OCI-LY7 (cell line): Measurements from ENCODE around the gene NF1. TPM values are rescaled to one million over a fixed set of nuclear protein-coding genes. Genes with fewer than 3 reads are reported as not detected.

Experiments
- BruUV-seq: library from RNA; stranded (reverse); fragments of 400-500 nt; replicated peaks from 2 replicates; lab custom pipeline; 2021; lab: Mats Ljungman, UMichigan
- CTCF ChIA-PET: fragments of 300-600 bp; sonication (Branson Sonifier 250); formaldehyde crosslinking; loops from one replicate; lab custom pipeline; 2022; ENCODE audit warnings: antibody characterized with exemption; ENCODE audit not compliant: unreplicated experiment; lab: Charles Lee
- POLR2A ChIA-PET: fragments of 300-600 bp; sonication (Branson Sonifier 250); formaldehyde crosslinking; loops from one replicate; lab custom pipeline; 2022; ENCODE audit warnings: antibody characterized with exemption; lab: Charles Lee
- DNase-seq: peaks from one replicate; pipeline ENCODE4 v3.0.0-alpha.2; 2015; ENCODE audit warnings: low spot score
- H2AFZ ChIP-seq: fragments of 200-600 bp; sonication (generic), shearing (Covaris generic); 2 replicates; pipeline ENCODE4 v1.6.1; 2014; ENCODE audit warnings: mild to moderate bottlenecking, antibody characterized with exemption, low read length, moderate library complexity
- H3K27ac ChIP-seq: fragments of 200-600 bp; sonication (generic); 2 replicates; pipeline ENCODE4 v1.5.1; 2014; ENCODE audit warnings: mixed run types, low read depth, mild to moderate bottlenecking, moderate library complexity, low read length, inconsistent platforms; ENCODE audit not compliant: poor library complexity, severe bottlenecking
- H3K36me3 ChIP-seq: fragments of 200-600 bp; sonication (generic); 2 replicates; pipeline ENCODE4 v1.6.1; 2014; ENCODE audit warnings: mild to moderate bottlenecking, antibody characterized with exemption, low read length, moderate library complexity, mixed read lengths; ENCODE audit not compliant: insufficient read depth
- H3K4me1 ChIP-seq: fragments of 200-600 bp; sonication (generic); 2 replicates; pipeline ENCODE4 v1.5.1; 2014; ENCODE audit warnings: mild to moderate bottlenecking, low read length; ENCODE audit not compliant: insufficient read depth, poor library complexity, severe bottlenecking
- H3K4me2 ChIP-seq: fragments of 200-600 bp; sonication (generic); 2 replicates; pipeline ENCODE4 v1.6.1; 2014; ENCODE audit warnings: mild to moderate bottlenecking, low read length
- H3K4me3 ChIP-seq: fragments of 200-600 bp; sonication (generic); 2 replicates; pipeline ENCODE4 v1.5.1; 2014; ENCODE audit warnings: mild to moderate bottlenecking, low read depth, low read length; ENCODE audit not compliant: poor library complexity, severe bottlenecking
- H3K79me2 ChIP-seq: fragments of 200-600 bp; sonication (generic); 2 replicates; pipeline ENCODE4 v1.6.1; 2016; ENCODE audit warnings: low read depth, mild to moderate bottlenecking, low read length, moderate library complexity, mixed read lengths; ENCODE audit not compliant: insufficient read depth
- H3K9me2 ChIP-seq: fragments of 200-600 bp; sonication (generic); 2 replicates; pipeline ENCODE4 v1.6.1; 2016; ENCODE audit warnings: mild to moderate bottlenecking, low read length, mixed read lengths; ENCODE audit not compliant: insufficient read depth
- H3K9me3 ChIP-seq: fragments of 200-600 bp; sonication (generic); 2 replicates; pipeline ENCODE4 v1.6.1; 2014; ENCODE audit warnings: mild to moderate bottlenecking, mixed run types, low read length, mixed read lengths
- H4K20me1 ChIP-seq: fragments of 200-600 bp; sonication (generic); 2 replicates; pipeline ENCODE4 v1.6.1; 2014; ENCODE audit warnings: mild to moderate bottlenecking, antibody characterized with exemption, low read length, moderate library complexity, mixed read lengths; ENCODE audit not compliant: insufficient read depth
- EZH2phosphoT487 ChIP-seq: fragments of 200-600 bp; sonication (generic); IDR thresholded peaks from 2 replicates; pipeline ENCODE4 v1.6.1; 2018; ENCODE audit warnings: low read depth, borderline replicate concordance, mild to moderate bottlenecking, mixed run types, antibody characterized with exemption, low read length, moderate library complexity, mixed read lengths
- intact Hi-C: fragments of 100-400 bp; cut with micrococcal nuclease; formaldehyde crosslinking; loops from one replicate; pipeline ENCODE4 v1.10.0; 2022; ENCODE audit not compliant: unreplicated experiment
- total RNA-seq, 2 experiments: library from RNA; depleted of rRNA in 1 of 2; stranded (reverse); fragments of >200 nt in 1 of 2; shearing (Covaris generic) in 1 of 2; gene quantifications; 2 replicates each; pipeline ENCODE4 v1.2.3, GENCODE V29; 2014 to 2022
- TF ChIP-seq, protein P1 (sequence below): fragments of 200-600 bp; sonication (generic); conservative IDR thresholded peaks from 2 replicates; pipeline ENCODE4 v1.5.1; 2014; ENCODE audit warnings: mild to moderate bottlenecking, antibody characterized with exemption, low read length, moderate library complexity, mixed read lengths

Gene NF1
- total RNA-seq, 2 experiments from 2014 or later = 38.7 to 64.8 TPM

DNA sequence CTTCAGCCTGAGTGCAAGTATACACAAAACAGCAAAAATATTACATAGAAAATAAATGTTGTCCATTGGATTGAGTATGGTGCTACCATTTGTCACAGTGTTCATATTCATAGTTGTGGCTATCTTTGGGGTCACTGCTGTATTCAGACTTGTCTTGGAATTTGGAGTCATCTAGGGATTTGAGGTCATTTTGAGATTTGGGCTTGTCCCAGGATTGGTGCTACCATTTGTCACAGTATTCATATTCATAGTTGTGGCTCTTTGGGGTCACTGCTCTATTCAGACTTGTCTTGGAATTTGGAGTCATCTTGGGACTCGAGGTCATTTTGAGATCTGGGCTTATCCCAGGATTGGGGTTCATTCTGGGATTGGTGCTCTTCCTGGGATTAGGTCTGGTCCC lies 177.5 kb downstream of the NF1 start:
- Histone ChIP-seq H3K4me2 (no peak overlapping the region), H4K20me1 (no peaks in the 10 kb centered on the region), H3K36me3 (peaks cover 24% of the 10 kb centered on the region), H3K79me2 (no peaks in the 10 kb centered on the region), H3K27ac (no peak overlapping the region), H3K9me2 (no peaks in the 10 kb centered on the region), H3K4me1 (no peaks in the 10 kb centered on the region), H3K9me3 (no peaks in the 10 kb centered on the region), H2AFZ (no peak overlapping the region), H3K4me3 (no peak overlapping the region)
- CTCF ChIA-PET = no interaction called here
- no peak for DNase-seq
- POLR2A ChIA-PET = no interaction called here
- intact Hi-C loops = no loop called here
- no TSS peak for BruUV-seq
- TF ChIP-seq EZH2phosphoT487 = no peak
- TF ChIP-seq, protein P1, sequence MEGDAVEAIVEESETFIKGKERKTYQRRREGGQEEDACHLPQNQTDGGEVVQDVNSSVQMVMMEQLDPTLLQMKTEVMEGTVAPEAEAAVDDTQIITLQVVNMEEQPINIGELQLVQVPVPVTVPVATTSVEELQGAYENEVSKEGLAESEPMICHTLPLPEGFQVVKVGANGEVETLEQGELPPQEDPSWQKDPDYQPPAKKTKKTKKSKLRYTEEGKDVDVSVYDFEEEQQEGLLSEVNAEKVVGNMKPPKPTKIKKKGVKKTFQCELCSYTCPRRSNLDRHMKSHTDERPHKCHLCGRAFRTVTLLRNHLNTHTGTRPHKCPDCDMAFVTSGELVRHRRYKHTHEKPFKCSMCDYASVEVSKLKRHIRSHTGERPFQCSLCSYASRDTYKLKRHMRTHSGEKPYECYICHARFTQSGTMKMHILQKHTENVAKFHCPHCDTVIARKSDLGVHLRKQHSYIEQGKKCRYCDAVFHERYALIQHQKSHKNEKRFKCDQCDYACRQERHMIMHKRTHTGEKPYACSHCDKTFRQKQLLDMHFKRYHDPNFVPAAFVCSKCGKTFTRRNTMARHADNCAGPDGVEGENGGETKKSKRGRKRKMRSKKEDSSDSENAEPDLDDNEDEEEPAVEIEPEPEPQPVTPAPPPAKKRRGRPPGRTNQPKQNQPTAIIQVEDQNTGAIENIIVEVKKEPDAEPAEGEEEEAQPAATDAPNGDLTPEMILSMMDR = no peak

DNA sequence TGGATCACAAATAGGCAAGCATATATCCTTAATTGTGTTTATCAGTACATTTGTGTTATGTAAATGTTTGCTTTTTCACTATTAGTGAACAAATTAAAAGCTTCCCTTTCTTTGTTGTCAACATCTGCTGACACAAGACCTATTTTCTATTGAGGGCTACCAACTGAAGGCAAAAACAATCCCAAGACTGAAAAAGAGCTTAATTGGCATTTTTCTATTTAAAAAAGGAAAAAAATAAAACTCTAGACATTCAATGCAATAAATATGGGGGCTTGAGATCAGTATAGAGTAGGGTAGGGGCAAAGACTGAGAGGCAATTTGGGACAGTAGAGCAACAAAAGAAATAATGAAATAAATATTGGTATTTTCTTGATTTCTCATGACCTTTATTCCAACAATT lies 178.0 kb downstream of the NF1 start:
- Histone ChIP-seq H3K4me3 (no peak overlapping the region), H3K27ac (no peak overlapping the region), H3K4me1 (no peaks in the 10 kb centered on the region), H3K9me3 (no peaks in the 10 kb centered on the region), H3K9me2 (no peaks in the 10 kb centered on the region), H3K36me3 (peaks cover 21% of the 10 kb centered on the region), H3K79me2 (no peaks in the 10 kb centered on the region), H2AFZ (no peak overlapping the region), H3K4me2 (no peak overlapping the region), H4K20me1 (no peaks in the 10 kb centered on the region)
- TF ChIP-seq, protein P1 = no peak
- TF ChIP-seq EZH2phosphoT487 = no peak
- BruUV-seq = no TSS peak
- no peak for DNase-seq
- intact Hi-C loops = no loop called here
- POLR2A ChIA-PET = interaction anchor here (0.5 to 0.6 kb wide), 2 partner anchors 179 to 264 kb away, joined by 3 read pairs; no protein-coding TSS in a partner anchor
- CTCF ChIA-PET = no interaction called here

DNA sequence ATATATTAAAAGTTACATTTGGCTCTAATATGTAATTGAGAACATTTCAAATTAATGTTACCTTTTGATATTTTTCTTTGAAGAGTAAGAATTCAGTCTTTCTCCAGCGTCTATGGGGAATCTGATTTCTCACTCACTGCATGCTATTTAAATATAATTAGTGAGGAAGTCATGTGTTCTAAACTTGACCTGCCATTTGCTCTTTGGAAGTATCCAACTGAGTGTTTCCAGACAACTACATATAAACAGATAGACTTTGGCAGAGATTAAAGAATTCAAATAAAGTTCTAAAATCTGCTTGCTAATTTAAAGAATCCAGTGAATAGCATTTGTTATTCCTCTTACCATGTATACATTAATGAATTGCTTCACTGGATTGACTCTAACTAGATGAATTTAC lies 178.7 kb downstream of the NF1 start:
- no peak for TF ChIP-seq EZH2phosphoT487
- TF ChIP-seq, protein P1 = no peak
- Histone ChIP-seq H3K27ac (no peak overlapping the region), H4K20me1 (no peaks in the 10 kb centered on the region), H2AFZ (no peak overlapping the region), H3K4me2 (no peak overlapping the region), H3K9me2 (no peaks in the 10 kb centered on the region), H3K79me2 (no peaks in the 10 kb centered on the region), H3K4me3 (no peak overlapping the region), H3K4me1 (no peaks in the 10 kb centered on the region), H3K9me3 (no peaks in the 10 kb centered on the region), H3K36me3 (peaks cover 20% of the 10 kb centered on the region)
- BruUV-seq = no TSS peak
- ChIA-PET CTCF (no interaction called here), POLR2A (no interaction called here)
- intact Hi-C loops = no loop called here
- DNase-seq = no peak
